Activated CD4-positive, alpha-beta memory T cell treated with anti-CD3 and anti-CD28 coated beads, Interleukin-2, amount 10 ng/mL, durations not matched to agents 7 days and 5 days (primary cell): Measurements from ENCODE around the gene CSTB. TPM values are rescaled to one million over a fixed set of nuclear protein-coding genes. Genes with fewer than 3 reads are reported as not detected.

ENCODE experiments used
- CTCF ChIA-PET: fragments of 350-600 bp; sonication (Branson Sonifier 250); formaldehyde crosslinking; loops from one replicate; lab custom pipeline; 2021; ENCODE audit warnings: antibody characterized with exemption, inconsistent platforms; lab: Charles Lee
- POLR2A ChIA-PET: fragments of 350-600 bp; sonication (Branson Sonifier 250); formaldehyde crosslinking; loops from one replicate; lab custom pipeline; 2021; ENCODE audit warnings: antibody characterized with exemption; lab: Charles Lee
- DNase-seq: peaks from one replicate; pipeline ENCODE4 v3.0.0-alpha.2; 2020
- H3K27ac Mint-ChIP-seq: one replicate; pipeline ENCODE4 v1.8.0; 2021; ENCODE audit warnings: mild to moderate bottlenecking, mixed read lengths
- H3K27me3 Mint-ChIP-seq: one replicate; pipeline ENCODE4 v1.8.0; 2021; ENCODE audit warnings: mixed read lengths
- H3K36me3 Mint-ChIP-seq: one replicate; pipeline ENCODE4 v1.8.0; 2021; ENCODE audit warnings: low read depth, mixed read lengths
- H3K4me1 Mint-ChIP-seq: one replicate; pipeline ENCODE4 v1.8.0; 2021; ENCODE audit warnings: mixed read lengths
- H3K4me3 Mint-ChIP-seq: one replicate; pipeline ENCODE4 v1.8.0; 2021; ENCODE audit warnings: mild to moderate bottlenecking, mixed read lengths
- H3K9me3 Mint-ChIP-seq: one replicate; pipeline ENCODE4 v1.8.0; 2021; ENCODE audit warnings: mixed read lengths
- total RNA-seq, 2 experiments: library from RNA; stranded (reverse); gene quantifications; one replicate each; pipeline ENCODE4 v1.2.3, GENCODE V29; 2021

CSTB gene
- total RNA-seq, 2 experiments from 2014 or later = 54.3 to 55.6 TPM

GRCh38 chr21:43794857-43795256 is 18.7 kb upstream of the CSTB start:
- no peaks in the 10 kb centered on the region for H3K9me3 Mint-ChIP-seq
- ChIA-PET POLR2A (interaction anchor here (0.6 kb wide), 1 partner anchor 41 kb away, joined by 3 read pairs; no protein-coding TSS in a partner anchor), CTCF (no interaction called here)
- DNase-seq = no peak
- peaks cover 58% of the 10 kb centered on the region for H3K36me3 Mint-ChIP-seq
- peaks cover 22% of the 10 kb centered on the region for H3K4me1 Mint-ChIP-seq
- H3K4me3 Mint-ChIP-seq = no peak overlapping the region
- H3K27ac Mint-ChIP-seq = no peak overlapping the region
- no peaks in the 10 kb centered on the region for H3K27me3 Mint-ChIP-seq

DNA sequence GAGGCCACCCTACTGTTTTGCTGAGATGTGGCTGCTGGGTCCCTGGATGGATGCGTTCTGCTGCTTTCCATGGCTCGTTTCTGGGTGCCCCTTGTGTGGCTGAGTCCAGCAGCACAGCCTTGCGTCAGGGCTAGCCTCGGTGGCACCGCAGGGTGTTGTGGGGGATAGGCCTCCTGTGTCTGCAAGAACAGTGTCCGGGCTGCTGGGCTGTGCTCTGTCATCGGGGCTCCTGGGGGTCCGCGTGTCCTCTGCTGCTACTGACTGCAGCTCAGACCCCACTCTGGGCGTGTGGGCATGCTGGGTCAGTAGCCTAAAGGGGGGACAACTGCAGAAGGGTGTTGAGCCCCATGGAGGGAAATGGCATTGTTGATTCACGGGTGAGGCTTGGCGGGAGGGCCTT is 18.2 kb upstream of the CSTB start:
- peaks cover 23% of the 10 kb centered on the region for H3K4me1 Mint-ChIP-seq
- POLR2A ChIA-PET = no interaction called here

GRCh38 chr21:43793243-43793642 is 17.1 kb upstream of the CSTB start:
- ChIA-PET CTCF (interaction anchor here (1.0 kb wide), 1 partner anchor 16 kb away, joined by 3 read pairs; no protein-coding TSS in a partner anchor), POLR2A (no interaction called here)
- Mint-ChIP-seq H3K36me3 (peaks cover 51% of the 10 kb centered on the region), H3K9me3 (no peaks in the 10 kb centered on the region), H3K4me1 (peaks cover 24% of the 10 kb centered on the region), H3K27ac (no peak overlapping the region), H3K4me3 (no peak overlapping the region), H3K27me3 (no peaks in the 10 kb centered on the region)
- DNase-seq = no peak

More for the DNA sequence above, 18.2 kb upstream of the CSTB start:
- CTCF ChIA-PET = no interaction called here
- Mint-ChIP-seq H3K9me3 (no peaks in the 10 kb centered on the region), H3K27ac (no peak overlapping the region), H3K36me3 (peaks cover 58% of the 10 kb centered on the region), H3K27me3 (no peaks in the 10 kb centered on the region), H3K4me3 (no peak overlapping the region)
- DNase-seq = no peak

DNA sequence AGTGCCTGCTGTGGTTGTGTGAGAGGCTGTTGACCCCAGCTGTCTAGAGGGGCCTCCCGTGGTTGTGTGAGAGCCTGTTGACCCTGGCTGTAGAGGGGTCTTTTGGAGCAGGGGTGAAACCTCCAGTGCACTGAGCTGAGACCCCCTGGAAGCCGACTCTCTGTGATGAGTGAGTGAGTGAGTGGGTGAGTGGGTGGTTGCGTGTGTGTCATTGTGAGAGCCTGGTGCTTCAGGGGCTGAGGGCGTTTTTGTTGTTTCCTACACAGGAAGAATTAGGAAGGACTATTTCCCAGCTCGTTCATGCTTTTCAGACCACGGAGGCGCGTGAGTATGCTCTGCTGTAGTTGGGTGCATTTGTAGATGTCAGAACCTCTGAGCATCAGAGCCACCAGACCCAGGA is 16.3 kb upstream of the CSTB start:
- H3K9me3 Mint-ChIP-seq = no peaks in the 10 kb centered on the region
- peaks cover 24% of the 10 kb centered on the region for H3K4me1 Mint-ChIP-seq
- H3K27me3 Mint-ChIP-seq = no peaks in the 10 kb centered on the region
- H3K36me3 Mint-ChIP-seq = peaks cover 48% of the 10 kb centered on the region
- H3K27ac Mint-ChIP-seq = no peak overlapping the region
- no peak for DNase-seq
- CTCF ChIA-PET = interaction anchor here (0.8 to 1.0 kb wide), 2 partner anchors 13 to 17 kb away, joined by 3 read pairs; no protein-coding TSS in a partner anchor
- POLR2A ChIA-PET = no interaction called here
- H3K4me3 Mint-ChIP-seq = no peak overlapping the region

GRCh38 chr21:43790010-43790524 is 14.0 kb upstream of the CSTB start:
- Mint-ChIP-seq H3K27ac (peak overlapping the region; percentile 67), H3K4me3 (peak overlapping the region; percentile 91), H3K4me1 (peaks cover 24% of the 10 kb centered on the region), H3K27me3 (no peaks in the 10 kb centered on the region), H3K36me3 (peaks cover 29% of the 10 kb centered on the region), H3K9me3 (no peaks in the 10 kb centered on the region)
- ChIA-PET POLR2A (interaction anchor here (0.6 to 2.7 kb wide), 15 partner anchors 9 to 222 kb away, joined by 3 to 24 read pairs (median 4); partner anchors contain the start of genes HSF2BP, RRP1B and TRAPPC10), CTCF (interaction anchor here (1.1 to 2.4 kb wide), 6 partner anchors 10 to 188 kb away, joined by 3 to 9 read pairs (median 6); no protein-coding TSS in a partner anchor)
- no peak for DNase-seq

DNA sequence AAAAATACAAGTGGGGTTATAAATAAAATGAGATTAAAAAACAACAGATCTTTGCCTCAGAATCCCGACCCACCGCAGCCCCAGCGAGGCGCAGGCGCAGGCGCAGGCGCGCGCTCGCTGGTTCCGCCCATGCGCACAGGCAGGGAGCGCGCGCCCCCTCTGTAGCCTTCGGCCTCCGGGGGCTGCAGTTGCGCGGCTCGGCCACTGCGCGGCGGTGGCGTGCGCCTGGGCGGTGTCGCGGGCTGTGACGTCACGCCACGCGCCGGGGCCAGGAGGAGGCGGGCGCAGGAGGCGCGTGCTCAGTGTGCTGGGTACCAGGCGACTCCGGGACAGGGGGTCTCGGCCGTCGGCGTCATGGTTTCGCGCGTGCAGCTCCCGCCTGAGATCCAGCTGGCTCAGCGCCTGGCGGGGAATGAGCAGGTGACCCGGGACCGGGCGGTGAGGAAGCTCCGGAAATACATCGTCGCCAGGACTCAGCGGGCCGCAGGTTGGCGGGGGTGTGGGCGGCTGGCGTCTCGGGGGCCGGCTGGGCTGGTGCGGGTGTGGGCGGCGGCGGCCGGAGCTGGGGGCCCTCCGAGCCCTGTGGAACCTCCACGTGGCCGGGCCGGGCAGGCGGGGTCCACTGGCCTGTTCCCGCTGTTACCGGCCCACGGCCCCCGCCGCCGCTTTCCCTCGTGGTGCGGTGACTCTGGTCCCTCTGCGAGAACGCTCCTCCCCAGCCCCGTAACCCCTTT is 13.3 kb upstream of the CSTB start, which contains the start of gene RRP1:
TSS of gene RRP1 (plus strand) at position 302 of the 734 bp plus-strand sequence. CDS start at position 355, 53 bp downstream.
- ChIA-PET POLR2A (interaction anchor here (0.6 to 2.7 kb wide), 16 partner anchors 9 to 578 kb away, joined by 3 to 24 read pairs (median 4); partner anchors contain the start of genes HSF2BP, RRP1B and TRAPPC10), CTCF (interaction anchor here (0.9 to 2.4 kb wide), 7 partner anchors 10 to 188 kb away, joined by 3 to 9 read pairs (median 4); no protein-coding TSS in a partner anchor)
- DNase-seq = peak; percentile 94
- Mint-ChIP-seq H3K9me3 (no peaks in the 10 kb centered on the region), H3K4me3 (peak within 1 kb of the TSS; percentile 91), H3K27ac (peak within 1 kb of the TSS; percentile 80), H3K36me3 (peaks cover 26% of the 10 kb centered on the region), H3K27me3 (no peaks in the 10 kb centered on the region), H3K4me1 (peaks cover 24% of the 10 kb centered on the region)

DNA sequence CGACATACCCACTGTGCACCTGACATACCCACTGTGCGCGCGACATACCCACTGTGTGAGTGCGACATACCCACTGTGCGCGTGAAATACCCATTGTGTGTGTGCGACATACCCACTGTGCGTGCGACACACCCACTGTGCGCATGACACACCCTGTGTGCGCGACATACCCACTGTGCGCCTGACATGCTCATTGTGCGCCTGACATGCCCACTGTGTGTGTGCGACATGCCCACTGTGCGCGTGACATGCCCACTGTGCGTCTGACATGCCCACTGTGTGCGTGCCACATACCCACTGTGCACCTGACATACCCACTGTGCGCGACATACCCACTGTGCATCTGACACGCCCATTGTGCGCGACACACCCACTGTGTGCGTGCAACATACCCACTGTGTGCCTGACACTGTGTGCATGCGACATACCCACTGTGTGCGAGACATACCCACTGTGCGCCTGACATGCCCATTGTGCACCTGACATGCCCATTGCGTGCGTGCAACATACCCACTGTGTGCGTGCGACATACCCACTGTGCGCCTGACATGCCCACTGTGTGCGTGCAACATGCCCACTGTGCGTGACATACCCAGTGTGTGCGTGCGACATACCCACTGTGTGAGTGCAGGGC is 10.8 kb upstream of the CSTB start:
- no peak for DNase-seq
- H3K27me3 Mint-ChIP-seq = no peaks in the 10 kb centered on the region
- ChIA-PET POLR2A (no interaction called here), CTCF (no interaction called here)
- H3K27ac Mint-ChIP-seq = no peak overlapping the region
- H3K4me1 Mint-ChIP-seq = peaks cover 37% of the 10 kb centered on the region
- no peaks in the 10 kb centered on the region for H3K9me3 Mint-ChIP-seq
- no peak overlapping the region for H3K4me3 Mint-ChIP-seq
- H3K36me3 Mint-ChIP-seq = peaks cover 7% of the 10 kb centered on the region

DNA sequence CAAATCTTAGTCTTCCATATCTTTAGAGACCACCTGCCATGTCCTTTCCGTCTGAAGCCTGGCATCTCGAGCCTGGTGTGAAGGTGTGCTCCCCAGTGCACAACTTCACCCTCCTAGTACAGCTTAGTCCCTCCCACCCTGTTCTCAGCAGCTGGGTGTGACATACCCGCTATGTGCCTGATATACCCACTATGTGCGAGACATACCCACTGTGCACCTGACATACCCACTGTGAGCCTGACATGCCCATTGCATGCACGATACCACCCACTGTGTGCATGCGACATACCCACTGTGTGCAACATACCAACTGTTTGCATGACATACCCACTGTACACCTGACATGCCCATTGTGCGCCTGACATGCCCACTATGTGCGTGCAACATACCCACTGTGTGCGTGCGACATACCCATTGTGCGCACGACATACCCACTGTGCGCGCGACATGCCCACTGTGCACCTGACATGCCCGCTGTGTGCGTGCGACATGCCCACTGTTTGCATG is 10.2 kb upstream of the CSTB start:
- POLR2A ChIA-PET = no interaction called here
- Mint-ChIP-seq H3K9me3 (no peaks in the 10 kb centered on the region), H3K27ac (no peak overlapping the region), H3K36me3 (peaks cover 4% of the 10 kb centered on the region), H3K4me3 (no peak overlapping the region), H3K4me1 (peaks cover 37% of the 10 kb centered on the region), H3K27me3 (no peaks in the 10 kb centered on the region)
- CTCF ChIA-PET = no interaction called here
- no peak for DNase-seq

GRCh38 chr21:43785134-43785533 is 9.0 kb upstream of the CSTB start:
- Mint-ChIP-seq H3K9me3 (no peaks in the 10 kb centered on the region), H3K36me3 (no peaks in the 10 kb centered on the region), H3K27ac (no peak overlapping the region), H3K27me3 (no peaks in the 10 kb centered on the region), H3K4me3 (no peak overlapping the region), H3K4me1 (peaks cover 31% of the 10 kb centered on the region)
- CTCF ChIA-PET = no interaction called here
- no peak for DNase-seq
- POLR2A ChIA-PET = no interaction called here

- no peaks in the 10 kb centered on the region for H3K36me3 Mint-ChIP-seq
- CTCF ChIA-PET = no interaction called here
- no peaks in the 10 kb centered on the region for H3K9me3 Mint-ChIP-seq
- POLR2A ChIA-PET = no interaction called here
- no peak for DNase-seq
- no peak overlapping the region for H3K27ac Mint-ChIP-seq
- H3K4me3 Mint-ChIP-seq = no peak overlapping the region
- no peaks in the 10 kb centered on the region for H3K27me3 Mint-ChIP-seq
- peaks cover 42% of the 10 kb centered on the region for H3K4me1 Mint-ChIP-seq
These were observed 7.1 kb upstream of the CSTB start for GRCh38 chr21:43783098-43783700.

- Mint-ChIP-seq H3K4me1 (peaks cover 47% of the 10 kb centered on the region), H3K9me3 (no peaks in the 10 kb centered on the region), H3K27me3 (no peaks in the 10 kb centered on the region), H3K4me3 (no peak overlapping the region), H3K27ac (no peak overlapping the region), H3K36me3 (no peaks in the 10 kb centered on the region)
- ChIA-PET CTCF (no interaction called here), POLR2A (no interaction called here)
- no peak for DNase-seq
These were observed 6.5 kb upstream of the CSTB start for GRCh38 chr21:43782431-43783097.

DNA sequence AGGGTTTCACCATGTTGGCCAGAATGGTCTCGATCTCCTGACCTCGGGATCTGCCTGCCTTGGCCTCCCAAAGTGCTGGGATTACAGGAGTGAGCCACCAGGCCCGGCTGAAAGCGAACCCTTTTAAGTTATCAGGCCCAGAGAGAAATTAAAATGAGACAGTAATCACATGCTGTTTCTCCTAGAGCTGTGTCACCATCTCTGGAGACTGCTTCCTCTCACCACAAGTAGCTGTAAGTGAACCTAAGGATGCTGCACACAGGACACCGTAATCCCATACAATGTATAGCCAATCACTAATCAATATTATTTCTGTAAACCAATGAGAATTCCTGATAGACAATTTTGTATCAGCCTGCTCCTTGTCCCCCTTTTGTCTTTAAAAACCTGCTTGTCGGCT is 5.7 kb upstream of the CSTB start:
- no peak for DNase-seq
- POLR2A ChIA-PET = no interaction called here
- H3K4me1 Mint-ChIP-seq = peaks cover 49% of the 10 kb centered on the region
- no peaks in the 10 kb centered on the region for H3K27me3 Mint-ChIP-seq
- no peaks in the 10 kb centered on the region for H3K36me3 Mint-ChIP-seq
- H3K4me3 Mint-ChIP-seq = no peak overlapping the region
- H3K9me3 Mint-ChIP-seq = no peaks in the 10 kb centered on the region
- CTCF ChIA-PET = no interaction called here
- H3K27ac Mint-ChIP-seq = no peak overlapping the region
